Measurements from ENCODE around the gene MRPS22.
"Not testable (repeated sequence)": the region's sequence is repeated elsewhere in the genome, so short reads cannot be mapped to it uniquely, and the experiment has no call there.

MRPS22 gene

DNA sequence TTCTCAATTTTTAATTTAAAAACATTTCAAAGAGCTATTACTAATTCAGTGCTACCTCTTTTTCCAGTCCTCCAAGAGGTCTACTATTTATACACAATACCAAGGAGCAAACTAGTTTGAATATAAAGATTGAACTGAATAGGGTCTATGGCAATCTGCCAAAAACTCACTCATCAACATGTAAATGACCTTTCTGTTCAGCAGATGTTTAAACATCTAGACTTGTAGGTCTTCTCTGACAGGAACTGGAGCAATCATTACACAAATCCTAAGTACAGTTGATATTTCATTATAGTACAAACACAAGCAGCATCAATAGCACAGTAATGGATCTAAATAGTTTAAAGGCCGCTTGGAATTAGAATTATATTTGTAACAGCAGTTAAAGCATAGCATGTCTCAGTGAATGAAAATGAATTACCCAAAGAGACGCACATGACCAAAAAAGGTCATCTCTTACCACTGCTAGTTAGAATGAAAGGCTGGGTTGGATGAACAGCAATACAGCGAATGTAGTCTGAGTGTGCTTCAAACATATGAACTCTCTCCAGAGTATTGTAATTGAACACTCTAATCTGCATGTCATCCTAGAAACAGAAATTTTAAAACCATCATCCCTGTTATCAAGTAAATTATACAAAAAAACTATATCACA lies 34.9 kb downstream of the MRPS22 start:
- TF ChIP-seq, protein P1, sequence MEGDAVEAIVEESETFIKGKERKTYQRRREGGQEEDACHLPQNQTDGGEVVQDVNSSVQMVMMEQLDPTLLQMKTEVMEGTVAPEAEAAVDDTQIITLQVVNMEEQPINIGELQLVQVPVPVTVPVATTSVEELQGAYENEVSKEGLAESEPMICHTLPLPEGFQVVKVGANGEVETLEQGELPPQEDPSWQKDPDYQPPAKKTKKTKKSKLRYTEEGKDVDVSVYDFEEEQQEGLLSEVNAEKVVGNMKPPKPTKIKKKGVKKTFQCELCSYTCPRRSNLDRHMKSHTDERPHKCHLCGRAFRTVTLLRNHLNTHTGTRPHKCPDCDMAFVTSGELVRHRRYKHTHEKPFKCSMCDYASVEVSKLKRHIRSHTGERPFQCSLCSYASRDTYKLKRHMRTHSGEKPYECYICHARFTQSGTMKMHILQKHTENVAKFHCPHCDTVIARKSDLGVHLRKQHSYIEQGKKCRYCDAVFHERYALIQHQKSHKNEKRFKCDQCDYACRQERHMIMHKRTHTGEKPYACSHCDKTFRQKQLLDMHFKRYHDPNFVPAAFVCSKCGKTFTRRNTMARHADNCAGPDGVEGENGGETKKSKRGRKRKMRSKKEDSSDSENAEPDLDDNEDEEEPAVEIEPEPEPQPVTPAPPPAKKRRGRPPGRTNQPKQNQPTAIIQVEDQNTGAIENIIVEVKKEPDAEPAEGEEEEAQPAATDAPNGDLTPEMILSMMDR (IDR thresholded peaks at IDR 0.05; ENCODE audit: low read depth, low read length), result no peak
- no peak overlapping the region for H3K4me3 ChIP-seq (ENCODE audit: low read depth, low read length)

DNA sequence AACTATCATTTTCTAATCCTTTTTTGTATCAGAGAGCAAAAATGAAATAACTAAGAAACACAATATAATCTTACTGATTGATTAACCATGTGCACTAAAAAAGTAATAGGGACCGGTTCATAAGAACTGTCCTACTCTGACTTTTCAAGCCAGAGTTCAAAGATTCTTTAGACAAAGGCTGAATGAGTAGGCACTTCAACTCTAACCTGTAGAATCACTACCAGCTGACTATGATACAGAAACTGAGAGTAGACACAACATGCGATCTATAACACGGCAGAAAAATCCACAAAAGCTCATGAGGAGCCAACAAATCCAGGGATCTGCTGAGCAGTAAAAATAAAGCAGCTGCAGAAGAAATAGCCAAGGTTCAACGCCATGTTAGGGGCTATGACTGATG lies 36.8 kb downstream of the MRPS22 start:
- no peak overlapping the region for H3K4me3 ChIP-seq (ENCODE audit: low read depth, low read length)
- TF ChIP-seq, protein P1 (IDR thresholded peaks at IDR 0.05; ENCODE audit: low read depth, low read length), result no peak

DNA sequence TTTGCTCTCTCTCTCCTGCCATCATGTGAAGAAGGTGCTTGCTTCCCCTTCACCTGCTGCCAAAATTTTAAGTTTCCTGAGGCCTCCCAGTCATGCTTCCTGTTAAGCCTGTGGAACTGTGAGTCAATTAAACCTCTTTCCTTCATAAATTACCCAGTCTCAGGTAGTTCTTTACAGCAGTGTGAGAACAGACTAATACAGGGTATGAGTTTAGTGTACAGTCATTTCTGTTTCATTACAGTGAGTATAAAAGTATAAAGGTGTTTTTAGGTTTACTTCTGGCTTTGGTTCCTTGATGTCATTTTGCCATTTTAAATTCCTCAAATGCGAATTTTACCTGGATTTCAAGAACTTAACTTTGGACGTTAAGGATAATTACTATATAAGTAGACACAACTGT lies 38.5 kb downstream of the MRPS22 start:
- not testable (repeated sequence) for H3K4me3 ChIP-seq (ENCODE audit: low read depth, low read length)

DNA sequence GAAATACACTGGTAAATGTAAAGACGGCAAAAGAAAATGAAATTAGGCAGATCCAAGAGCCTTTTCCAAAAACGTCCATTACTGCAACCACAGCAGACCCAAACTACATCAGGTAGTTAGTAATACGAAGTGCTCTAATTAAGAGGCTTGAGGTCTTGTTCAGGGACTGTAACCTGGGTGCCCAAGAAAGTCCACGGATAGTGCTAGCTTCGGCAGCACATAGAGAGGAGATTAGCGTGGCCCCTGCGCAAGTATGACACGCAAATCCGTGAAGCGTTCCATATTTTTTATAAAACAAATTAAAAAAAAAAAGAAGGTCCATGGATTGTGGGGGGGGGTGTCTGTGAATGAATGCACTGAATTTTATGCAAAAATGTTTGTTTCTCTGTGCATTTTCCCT lies 44.3 kb downstream of the MRPS22 start:
- TF ChIP-seq, protein P1 (IDR thresholded peaks at IDR 0.05; ENCODE audit: low read depth, low read length), result no peak
- peak overlapping the region; percentile 96 for H3K4me3 ChIP-seq (ENCODE audit: low read depth, low read length)

DNA sequence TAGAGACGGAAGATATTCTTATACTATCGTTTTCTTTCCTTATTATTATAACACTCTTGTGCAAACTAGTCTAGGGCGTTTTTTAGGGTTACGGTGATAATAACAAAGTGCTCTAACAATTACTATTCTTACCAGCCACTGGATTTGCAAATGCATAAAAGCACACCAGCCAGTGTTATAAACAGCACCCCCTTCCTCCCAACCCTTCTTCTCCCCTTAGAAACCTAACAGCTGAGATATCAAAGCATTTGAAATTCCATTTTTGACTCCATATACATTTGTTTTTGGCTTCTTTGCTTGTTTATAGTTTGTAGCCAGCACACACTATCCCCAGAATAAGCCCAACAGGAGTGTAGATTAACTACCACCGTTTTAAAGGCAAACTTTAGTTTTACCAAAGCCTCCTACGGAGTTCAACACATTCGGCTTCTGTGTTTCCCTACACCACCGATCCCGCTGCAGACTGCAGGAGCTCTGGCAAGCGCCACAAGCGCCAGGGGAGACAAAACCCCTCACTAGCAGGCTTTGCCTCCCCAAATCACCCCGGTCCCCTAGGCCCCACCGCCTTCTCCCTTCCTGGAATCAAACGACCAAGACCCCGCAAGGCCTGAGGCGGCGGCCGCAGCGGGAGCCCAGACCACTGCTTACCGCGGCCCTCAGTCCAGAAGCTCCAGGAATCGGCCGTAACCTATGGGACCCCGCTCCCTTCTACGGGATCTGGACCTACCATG lies 45.2 kb downstream of the MRPS22 start:
- H3K4me3 ChIP-seq (ENCODE audit: low read depth, low read length), result peak overlapping the region; percentile 96
- TF ChIP-seq, protein P1 (IDR thresholded peaks at IDR 0.05; ENCODE audit: low read depth, low read length), result no peak

DNA sequence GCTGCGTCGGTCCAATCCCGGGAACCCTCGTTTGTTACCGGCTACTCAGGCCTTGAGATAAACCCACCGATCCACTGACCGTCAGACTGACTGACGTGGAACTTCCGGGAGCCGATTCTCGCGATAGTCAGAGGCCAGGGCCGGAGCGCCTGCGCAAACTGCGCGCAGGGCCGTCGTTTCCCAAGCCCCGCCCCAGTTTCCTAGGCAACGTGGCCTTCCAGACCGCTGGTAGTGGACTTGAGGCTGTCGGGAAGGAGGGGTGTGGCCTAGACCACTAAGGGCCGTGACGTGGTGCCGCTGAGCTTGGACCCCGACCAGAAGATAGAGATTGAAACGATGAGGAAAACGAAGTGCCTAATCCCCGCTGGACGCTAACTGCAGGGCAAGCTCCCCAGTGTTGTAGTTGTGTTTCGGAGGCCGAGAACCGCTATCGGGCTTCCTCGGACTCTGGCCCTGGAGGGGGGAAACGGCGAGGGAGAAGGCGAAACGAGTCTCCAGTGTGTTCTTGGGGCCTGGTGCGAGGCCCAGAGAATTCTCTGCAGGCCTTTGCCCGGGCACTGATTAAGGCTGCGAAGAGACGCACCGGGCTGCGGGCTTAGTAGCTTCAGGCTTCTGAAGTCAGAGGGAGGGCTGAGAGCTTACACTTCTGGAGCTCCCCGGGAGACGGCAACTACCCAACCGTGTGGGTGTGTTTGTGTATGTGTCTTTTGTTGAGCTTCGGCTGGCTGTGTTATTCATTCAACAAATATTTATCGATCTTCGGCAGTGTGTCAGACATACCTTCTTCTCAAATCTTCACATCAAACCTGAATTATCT lies 45.9 kb downstream of the MRPS22 start, which contains the start of gene COPB2:
Gene COPB2 (minus strand): TSS at position 96 of the 817 bp plus-strand sequence. CDS start 97 bp downstream, outside the sequence.
- H3K4me3 ChIP-seq (ENCODE audit: low read depth, low read length), result peak within 1 kb of the TSS; percentile 96
- TF ChIP-seq, protein P1 (IDR thresholded peaks at IDR 0.05; ENCODE audit: low read depth, low read length), result no peak

DNA sequence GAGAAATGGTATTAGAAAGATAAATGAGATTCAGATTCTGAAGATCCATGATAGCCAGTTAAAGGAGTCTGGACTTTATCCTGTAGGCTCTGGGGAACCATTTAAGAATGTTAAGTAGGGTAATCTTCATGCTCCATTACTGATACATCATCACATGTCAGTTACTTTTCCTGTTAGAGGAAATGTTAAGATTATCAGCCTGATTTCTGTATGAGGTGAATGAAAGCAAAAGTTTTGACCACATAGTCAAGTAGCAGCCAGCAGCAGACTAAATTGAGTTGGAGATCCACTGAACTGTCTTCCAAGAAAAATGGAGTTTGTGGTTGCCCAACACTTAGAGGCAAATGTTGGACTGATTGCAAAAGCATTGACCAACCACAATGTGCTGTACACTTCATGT lies 50.3 kb downstream of the MRPS22 start:
- TF ChIP-seq, protein P1 (IDR thresholded peaks at IDR 0.05; ENCODE audit: low read depth, low read length), result no peak
- no peak overlapping the region for H3K4me3 ChIP-seq (ENCODE audit: low read depth, low read length)
